Stimulated activated CD8-positive, alpha-beta memory T cell treated with anti-CD3 and anti-CD28 coated beads, Interleukin-15, amount 100 ng/mL, for 24 hours (primary cell): ENCODE data around the gene INPP5K.
"Not testable (repeated sequence)": the region's sequence is repeated elsewhere in the genome, so short reads cannot be mapped to it uniquely, and the experiment has no call there.

Experiments used
- DNase-seq: peaks from one replicate; pipeline ENCODE4 v3.0.0-alpha.2; 2020; ENCODE audit warnings: low read depth

Gene INPP5K

GRCh38 chr17:1464186-1464585 lies 52.2 kb downstream of the INPP5K start:
- no peak for DNase-seq

- DNase-seq, result no peak
These were observed 54.0 kb downstream of the INPP5K start for GRCh38 chr17:1462164-1463112.

- DNase-seq, result no peak
These were observed 55.0 kb downstream of the INPP5K start for GRCh38 chr17:1461198-1461944.

- DNase-seq, result no peak
These were observed 56.2 kb downstream of the INPP5K start for GRCh38 chr17:1460233-1460632.

GRCh38 chr17:1455797-1456599 lies 60.4 kb downstream of the INPP5K start, which contains the start of gene CRK:
Gene CRK (minus strand): TSS chr17:1456232. CDS start chr17:1456117, 115 bp downstream.
- peak; percentile 98 for DNase-seq

- no peak for DNase-seq
These were observed 61.1 kb downstream of the INPP5K start for GRCh38 chr17:1455291-1455796.

- no peak for DNase-seq
These were observed 61.9 kb downstream of the INPP5K start for GRCh38 chr17:1454541-1454940.

- DNase-seq, result not testable (repeated sequence)
These were observed 62.7 kb downstream of the INPP5K start for GRCh38 chr17:1453694-1454093.

- DNase-seq, result no peak
These were observed 63.6 kb downstream of the INPP5K start for GRCh38 chr17:1452836-1453235.

GRCh38 chr17:1450261-1450660 lies 66.2 kb downstream of the INPP5K start:
- DNase-seq, result not testable (repeated sequence)

- no peak for DNase-seq
These were observed 66.9 kb downstream of the INPP5K start for GRCh38 chr17:1449412-1449967.

GRCh38 chr17:1447052-1447451 lies 69.4 kb downstream of the INPP5K start:
- DNase-seq, result no peak

- DNase-seq, result no peak
These were observed 70.2 kb downstream of the INPP5K start for GRCh38 chr17:1446201-1446600.

GRCh38 chr17:1445695-1446094 lies 70.7 kb downstream of the INPP5K start:
- DNase-seq, result not testable (repeated sequence)
